HepG2 (cell line): Measurements from ENCODE around the gene TGM3. TPM values are rescaled to one million over a fixed set of nuclear protein-coding genes. Genes with fewer than 3 reads are reported as not detected.
"Not testable (repeated sequence)": the region's sequence is repeated elsewhere in the genome, so short reads cannot be mapped to it uniquely, and the experiment has no call there.

Experiments used
- CAMTA2 ChIP-seq: sonication (generic); formaldehyde crosslinking; IDR thresholded peaks from 2 replicates; pipeline ENCODE4 v1.4.0; 2020; ENCODE audit warnings: mild to moderate bottlenecking, missing genetic modification reagents, borderline replicate concordance
- HDAC2 ChIP-seq: sonication (generic); formaldehyde crosslinking; IDR thresholded peaks from 2 replicates; pipeline ENCODE4 v1.4.0; 2020; ENCODE audit warnings: missing genetic modification reagents
- MAFF ChIP-seq: IDR thresholded peaks from 2 replicates; pipeline ENCODE4 v1.6.1; 2011; ENCODE audit warnings: low read depth, low read length, improper control_type of control experiment
- MAX ChIP-seq: IDR thresholded peaks from 2 replicates; pipeline ENCODE4 v1.6.1; 2012; ENCODE audit warnings: inconsistent platforms
- MIER2 ChIP-seq: IDR thresholded peaks from 2 replicates; pipeline ENCODE4 v1.6.1; 2016; ENCODE audit warnings: missing biosample characterization, missing genetic modification reagents
- NCOA2 ChIP-seq: sonication (generic); formaldehyde crosslinking; IDR thresholded peaks from 2 replicates; pipeline ENCODE4 v1.8.0; 2022; ENCODE audit warnings: inconsistent platforms
- NFE2L1 ChIP-seq: sonication (generic); formaldehyde crosslinking; IDR thresholded peaks from 2 replicates; pipeline ENCODE4 v1.4.0; 2020; ENCODE audit warnings: missing genetic modification reagents, mild to moderate bottlenecking, borderline replicate concordance
- SALL1 ChIP-seq: sonication (generic); formaldehyde crosslinking; IDR thresholded peaks from 2 replicates; pipeline ENCODE4 v1.8.0; 2022; ENCODE audit warnings: mild to moderate bottlenecking, missing genetic modification reagents
- TARDBP ChIP-seq: sonication (generic); formaldehyde crosslinking; IDR thresholded peaks from 2 replicates; pipeline ENCODE4 v1.8.0; 2022; ENCODE audit warnings: mild to moderate bottlenecking, missing genetic modification reagents
- ZBTB40 ChIP-seq, 2 experiments: fragments of 450-650 bp in 1 of 2; sonication (generic) in 1 of 2; formaldehyde crosslinking in 1 of 2; IDR thresholded peaks; 2 replicates each; pipeline versions ENCODE4 v1.6.1 to v1.8.0; 2016 to 2022; ENCODE audit warnings: antibody characterized with exemption in 1 of 2, mild to moderate bottlenecking in 1 of 2, missing genetic modification reagents in 1 of 2
- ZNF33B ChIP-seq: sonication (generic); formaldehyde crosslinking; IDR thresholded peaks from 2 replicates; pipeline ENCODE4 v1.5.1; 2020; ENCODE audit warnings: mild to moderate bottlenecking, missing genetic modification reagents
- ZNF343 ChIP-seq: sonication (generic); formaldehyde crosslinking; IDR thresholded peaks from 2 replicates; pipeline ENCODE4 v1.4.0; 2020; ENCODE audit warnings: mild to moderate bottlenecking, missing genetic modification reagents
- ZNF687 ChIP-seq: sonication (generic); formaldehyde crosslinking; IDR thresholded peaks from 2 replicates; pipeline ENCODE4 v1.5.1; 2020; ENCODE audit warnings: mild to moderate bottlenecking, missing genetic modification reagents, moderate library complexity
- ZNF768 ChIP-seq: sonication (generic); formaldehyde crosslinking; IDR thresholded peaks from 2 replicates; pipeline ENCODE4 v1.4.0; 2020; ENCODE audit warnings: missing genetic modification reagents
- ZNF782 ChIP-seq: sonication (generic); formaldehyde crosslinking; IDR thresholded peaks from 2 replicates; pipeline ENCODE4 v1.4.0; 2020; ENCODE audit warnings: missing genetic modification reagents, mild to moderate bottlenecking, borderline replicate concordance
- ZSCAN30 ChIP-seq: sonication (generic); formaldehyde crosslinking; IDR thresholded peaks from 2 replicates; pipeline ENCODE4 v1.5.0; 2020; ENCODE audit warnings: mild to moderate bottlenecking, missing genetic modification reagents
- polyA plus RNA-seq, 8 experiments: library from polyadenylated mRNA; depleted of rRNA in 3 of 8; stranded (reverse) in 7 of 8; unstranded in 1 of 8; fragments of >200 nt; fragmentation: Illumina TruSeq in 4 of 8; extraction: Trizol in 4 of 8; gene quantifications; 2 replicates each; pipeline versions ENCODE4 v1.2.1 to v1.2.3, GENCODE V29; 2011 to 2016; ENCODE audit warnings: low read depth in 4 of 8, missing spikeins in 1 of 8, mixed read lengths in 1 of 8; ENCODE audit not compliant: insufficient read depth in 1 of 8
- total RNA-seq, 5 experiments: library from RNA; depleted of rRNA; stranded (reverse); fragments of >200 nt; fragmentation: Illumina TruSeq; extraction: Trizol; gene quantifications; 2 replicates each; pipeline ENCODE4 v1.2.3, GENCODE V29; 2016; ENCODE audit warnings: low read depth in 1 of 5

TGM3 gene
- total and polyA plus RNA-seq, 2 of the 13 experiments (the other 11 are each of a cell fraction or from before 2014, with no cell fraction given): not detected

- TF ChIP-seq ZNF343 (peak; percentile 73; the same call in 1 of the 2 replicates), MAFF (peak; percentile 61; the same call in 1 of the 2 replicates), TARDBP (peak; percentile 91), HDAC2 (peak; percentile 91), ZNF687 (CRISPR knock-in tag) (peak; percentile 85), ZNF768 (CRISPR knock-in tag) (peak; percentile 24), NCOA2 (CRISPR knock-in tag) (peak; percentile 71), ZSCAN30 (CRISPR knock-in tag) (peak; percentile 77; the same call in 1 of the 2 replicates), ZNF782 (CRISPR knock-in tag) (0 out of 2 replicates have a peak, but pooled peaks have one; percentile 26), NFE2L1 (CRISPR knock-in tag) (0 out of 2 replicates have a peak, but pooled peaks have one; percentile 68), ZNF33B (CRISPR knock-in tag) (0 out of 2 replicates have a peak, but pooled peaks have one; percentile 84), SALL1 (CRISPR knock-in tag) (peak; percentile 98), ZBTB40 (CRISPR knock-in tag; IDR thresholded peaks at IDR 0.05) (peak; percentile 90), CAMTA2 (CRISPR knock-in tag) (0 out of 2 replicates have a peak, but pooled peaks have one; percentile 75), MIER2 (CRISPR knock-in tag) (peak; percentile 73), MAX (peak; percentile 55)
- not testable (repeated sequence) for TF ChIP-seq ZBTB40 (IDR thresholded peaks at IDR 0.05)
Measured at GRCh38 chr20:2264621-2265374, 31.0 kb upstream of the TGM3 start (continued).
